ENCODE measurements around the gene MOV10L1.
A peak's percentile ranks its signal among the peaks of the same experiment; 100 is the strongest.

The MOV10L1 gene

GRCh38 chr22:50190182-50190940 is 100.6 kb downstream of the MOV10L1 start:
- peak; percentile 38; the same call in 1 of the 2 replicates for TF ChIP-seq MYC (IDR thresholded peaks at IDR 0.05; ENCODE audit: low read depth, low read length)
- TF ChIP-seq CTCF (IDR thresholded peaks at IDR 0.05; ENCODE audit: low read depth, low read length): peak; percentile 24
- TF ChIP-seq, protein P1, sequence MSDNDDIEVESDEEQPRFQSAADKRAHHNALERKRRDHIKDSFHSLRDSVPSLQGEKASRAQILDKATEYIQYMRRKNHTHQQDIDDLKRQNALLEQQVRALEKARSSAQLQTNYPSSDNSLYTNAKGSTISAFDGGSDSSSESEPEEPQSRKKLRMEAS (IDR thresholded peaks at IDR 0.05; ENCODE audit: low read depth, low read length): 0 out of 2 replicates have a peak, but pooled peaks have one; percentile 14
- peak; percentile 15 for TF ChIP-seq POLR2A (IDR thresholded peaks at IDR 0.05; ENCODE audit: extremely low read depth, insufficient read length)
- H3K4me3 ChIP-seq (ENCODE audit: low read depth, low read length): peak overlapping the region; percentile 56
- peak; percentile 91 for DNase-seq (ENCODE audit: low read depth)

- peak overlapping the region; percentile 56 for H3K4me3 ChIP-seq (ENCODE audit: low read depth, low read length)
- 0 out of 2 replicates have a peak, but pooled peaks have one; percentile 7 for TF ChIP-seq MYC (IDR thresholded peaks at IDR 0.05; ENCODE audit: low read depth, low read length)
- no peak for TF ChIP-seq CTCF (IDR thresholded peaks at IDR 0.05; ENCODE audit: low read depth, low read length)
- DNase-seq (ENCODE audit: low read depth): peak; percentile 90
Measured at GRCh38 chr22:50190941-50191741, 101.3 kb downstream of the MOV10L1 start.

GRCh38 chr22:50192436-50193204 is 102.8 kb downstream of the MOV10L1 start:
- peak overlapping the region; percentile 56 for H3K4me3 ChIP-seq (ENCODE audit: low read depth, low read length)
- no peak for TF ChIP-seq CTCF (IDR thresholded peaks at IDR 0.05; ENCODE audit: low read depth, low read length)
- TF ChIP-seq, protein P1 (IDR thresholded peaks at IDR 0.05; ENCODE audit: low read depth, low read length): no peak
- no peak for TF ChIP-seq POLR2A (IDR thresholded peaks at IDR 0.05; ENCODE audit: extremely low read depth, insufficient read length)
- TF ChIP-seq MYC (IDR thresholded peaks at IDR 0.05; ENCODE audit: low read depth, low read length): no peak
- peak; percentile 77 for DNase-seq (ENCODE audit: low read depth)

DNA sequence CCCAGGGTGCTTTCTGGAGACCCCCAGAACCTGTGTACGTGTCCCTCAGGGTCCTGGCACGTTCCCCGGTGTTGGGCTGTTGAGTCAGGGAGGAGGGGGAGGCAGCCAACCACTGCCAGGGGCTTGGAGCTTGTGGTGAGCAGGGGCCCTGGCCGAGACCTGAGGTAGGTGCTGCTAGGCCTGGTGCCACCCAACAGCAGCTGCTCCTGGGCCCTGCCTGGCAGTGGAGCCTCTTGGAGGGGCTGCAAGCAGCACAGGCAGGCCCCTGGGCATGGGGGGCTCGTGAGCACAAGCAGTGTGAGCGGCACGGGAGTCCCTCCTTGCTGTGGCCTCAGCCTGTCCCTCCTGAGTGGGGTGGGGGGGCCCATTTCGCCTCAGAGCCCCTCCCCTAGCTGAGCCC is 103.8 kb downstream of the MOV10L1 start:
- TF ChIP-seq MYC (IDR thresholded peaks at IDR 0.05; ENCODE audit: low read depth, low read length) (no peak), CTCF (IDR thresholded peaks at IDR 0.05; ENCODE audit: low read depth, low read length) (no peak)
- TF ChIP-seq, protein P1 (IDR thresholded peaks at IDR 0.05; ENCODE audit: low read depth, low read length): no peak
- no peak overlapping the region for H3K4me3 ChIP-seq (ENCODE audit: low read depth, low read length)
- DNase-seq (ENCODE audit: low read depth): no peak

DNA sequence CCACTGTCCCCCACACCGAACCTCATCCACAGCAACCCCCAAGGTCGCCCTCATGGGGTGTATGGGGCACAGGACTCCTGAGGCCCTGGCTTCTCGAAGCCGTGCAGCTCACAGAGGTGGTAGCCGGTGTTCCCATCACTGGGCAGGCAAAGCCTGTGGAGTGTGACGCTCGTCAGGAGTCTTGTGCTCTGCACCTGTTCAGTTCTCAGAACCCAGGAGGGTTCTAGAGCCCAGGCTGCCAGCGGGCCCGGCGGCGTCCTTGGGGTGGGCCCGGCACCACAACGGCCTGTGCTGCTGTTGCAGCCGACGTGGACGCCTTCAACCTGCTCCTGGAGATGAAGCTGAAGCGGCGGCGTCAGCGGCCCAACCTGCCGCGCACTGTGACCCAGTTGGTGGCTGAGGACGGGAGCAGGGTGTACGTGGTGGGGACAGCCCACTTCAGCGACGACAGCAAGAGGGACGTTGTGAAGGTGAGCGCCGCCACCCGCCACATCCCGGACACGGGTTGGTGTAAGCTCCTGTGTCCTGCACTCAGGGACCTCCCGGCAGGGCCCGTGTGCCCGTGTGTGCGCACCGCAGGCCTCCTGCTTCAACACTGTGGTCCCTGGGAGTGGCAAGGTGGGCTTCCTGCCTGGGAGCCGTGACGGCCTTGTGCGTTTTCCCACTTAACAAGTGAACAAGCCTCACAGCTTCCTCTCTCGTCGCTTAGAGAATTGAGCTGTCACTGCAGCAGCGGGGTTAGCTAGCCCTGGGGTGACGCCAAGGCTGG is 104.4 kb downstream of the MOV10L1 start:
- DNase-seq (ENCODE audit: low read depth): no peak
- no peak overlapping the region for H3K4me3 ChIP-seq (ENCODE audit: low read depth, low read length)
- TF ChIP-seq CTCF (IDR thresholded peaks at IDR 0.05; ENCODE audit: low read depth, low read length) (no peak), POLR2A (IDR thresholded peaks at IDR 0.05; ENCODE audit: extremely low read depth, insufficient read length) (no peak), MYC (IDR thresholded peaks at IDR 0.05; ENCODE audit: low read depth, low read length) (no peak)
- TF ChIP-seq, protein P1 (IDR thresholded peaks at IDR 0.05; ENCODE audit: low read depth, low read length): no peak
